SW480 (cell line): ENCODE results near the gene GTF2A1L.
"Not testable (repeated sequence)": the region's sequence is repeated elsewhere in the genome, so short reads cannot be mapped to it uniquely, and the experiment has no call there.

Experiments used
- DNase-seq: peaks from one replicate; pipeline ENCODE4 v3.0.0-alpha.2; 2016; ENCODE audit warnings: low spot score

GTF2A1L gene

DNA sequence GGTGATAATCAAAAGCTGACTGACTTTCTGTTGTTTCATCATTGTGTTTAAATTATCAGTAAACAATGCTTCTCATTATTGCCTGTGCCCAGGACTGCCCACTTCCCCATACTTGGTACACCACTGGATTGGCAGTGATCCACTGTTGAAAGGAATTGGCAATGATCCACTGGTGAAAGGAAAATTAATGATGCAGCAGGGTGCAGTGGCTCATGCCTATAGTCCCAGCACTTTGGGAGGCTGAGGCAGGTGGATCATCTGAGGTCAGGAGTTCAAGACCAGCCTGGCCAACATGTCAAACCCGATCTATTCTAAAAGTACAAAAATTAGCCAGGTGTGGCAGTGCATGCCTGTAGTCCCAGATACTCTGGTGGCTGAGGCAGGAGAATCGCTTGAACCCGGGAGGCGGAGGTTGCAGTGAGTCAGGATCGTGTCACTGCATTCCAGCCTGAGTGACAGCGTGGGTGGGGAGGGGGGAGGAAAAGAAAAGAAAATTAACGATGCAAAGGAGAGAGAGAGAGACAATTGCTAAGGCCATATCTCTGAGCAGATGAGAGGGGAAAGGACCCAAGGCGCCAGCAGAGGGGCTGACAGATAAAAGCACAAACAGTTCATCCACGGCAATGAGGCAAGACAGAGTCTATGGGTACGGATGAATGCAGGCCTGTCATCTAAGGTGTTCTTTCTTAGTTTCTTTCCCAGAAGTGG is 10.2 kb upstream of the GTF2A1L start:
- DNase-seq: peak; percentile 30

DNA sequence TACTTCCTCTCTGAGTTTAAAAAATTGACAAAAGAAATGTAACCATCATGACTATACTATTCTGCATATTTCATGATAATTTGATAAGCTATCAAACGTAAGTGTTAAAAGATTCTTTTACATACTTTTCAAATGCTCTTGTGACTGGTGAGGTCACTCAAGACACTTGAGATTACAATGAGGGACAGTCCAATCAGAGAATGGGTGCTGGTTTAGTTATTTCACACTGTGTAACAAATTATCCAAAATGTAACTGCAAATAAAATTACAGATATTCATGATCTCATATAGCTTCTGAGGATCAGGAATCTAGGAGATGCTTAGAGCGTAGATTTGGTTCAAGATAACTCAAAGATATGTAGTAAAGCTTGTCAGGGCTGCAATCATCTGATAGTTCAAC is 4.4 kb upstream of the GTF2A1L start:
- DNase-seq: no peak

DNA sequence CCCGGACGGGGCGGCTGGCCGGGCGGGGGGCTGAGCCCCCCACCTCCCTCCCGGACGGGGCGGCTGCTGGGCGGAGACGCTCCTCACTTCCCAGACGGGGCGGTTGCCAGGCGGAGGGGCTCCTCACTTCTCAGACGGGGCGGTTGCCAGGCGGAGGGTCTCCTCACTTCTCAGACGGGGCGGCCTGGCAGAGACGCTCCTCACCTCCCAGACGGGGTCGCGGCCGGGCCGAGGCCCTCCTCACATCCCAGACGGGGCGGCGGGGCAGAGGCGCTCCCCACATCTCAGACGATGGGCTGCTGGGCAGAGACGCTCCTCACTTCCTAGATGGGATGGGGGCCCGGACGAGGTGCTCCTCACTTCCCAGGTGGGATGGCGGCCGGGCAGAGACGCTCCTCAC is 3.1 kb upstream of the GTF2A1L start:
- not testable (repeated sequence) for DNase-seq

DNA sequence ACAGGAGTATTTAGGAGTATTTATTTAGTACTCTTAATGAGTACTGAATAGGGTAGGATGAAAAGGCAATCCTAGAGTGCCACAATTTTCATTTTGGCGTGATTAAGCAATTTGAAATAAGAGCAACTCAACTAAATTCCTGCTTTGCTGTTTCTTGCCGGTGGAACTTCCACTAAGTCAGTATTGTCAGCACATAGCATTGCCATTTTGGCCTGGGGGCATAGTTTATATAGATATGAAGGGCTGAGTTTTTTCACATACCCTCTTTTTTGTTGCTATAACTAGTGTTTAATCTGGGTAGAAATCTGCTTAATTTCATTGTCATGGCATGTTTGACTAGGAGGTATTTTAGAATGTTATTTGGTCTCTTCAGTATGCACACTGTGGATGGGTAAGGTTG is 1.9 kb downstream of the GTF2A1L start:
- no peak for DNase-seq

DNA sequence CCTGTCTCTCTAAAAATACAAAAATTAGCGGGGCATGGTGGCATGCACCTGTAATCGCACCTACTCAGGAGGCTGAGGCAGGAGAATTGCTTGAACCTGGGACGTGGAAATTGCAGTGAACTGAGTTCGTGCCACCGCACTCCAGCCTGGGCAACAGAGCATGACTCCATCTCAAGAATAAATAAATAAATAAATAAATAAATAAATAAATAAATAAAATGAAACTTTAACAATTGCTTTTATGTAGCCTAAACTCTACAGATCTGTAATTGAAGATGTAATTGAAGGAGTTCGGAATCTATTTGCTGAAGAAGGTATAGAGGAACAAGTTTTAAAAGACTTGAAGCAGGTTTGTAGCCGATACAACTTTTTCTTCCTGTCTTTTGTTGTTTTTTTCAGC is 2.9 kb downstream of the GTF2A1L start:
- no peak for DNase-seq

DNA sequence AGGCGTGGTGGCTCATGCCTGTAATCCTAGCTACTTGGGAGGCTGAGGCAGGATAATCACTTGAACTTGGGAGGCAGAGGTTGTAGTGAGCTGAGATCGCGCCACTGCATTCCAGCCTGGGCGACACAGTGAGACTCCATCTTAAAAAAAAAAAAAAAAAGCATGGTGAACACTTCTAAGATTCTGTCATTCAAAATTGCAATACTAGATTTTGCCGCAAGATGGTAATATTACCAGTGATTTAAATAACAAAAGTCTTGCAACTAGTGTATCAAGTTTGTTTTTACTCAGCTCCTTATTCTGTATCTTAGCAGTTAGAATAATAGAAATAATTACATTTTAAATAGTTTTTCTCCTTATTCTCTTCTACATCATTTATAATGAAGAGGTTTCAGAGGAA is 5.0 kb downstream of the GTF2A1L start:
- DNase-seq: peak; percentile 33

DNA sequence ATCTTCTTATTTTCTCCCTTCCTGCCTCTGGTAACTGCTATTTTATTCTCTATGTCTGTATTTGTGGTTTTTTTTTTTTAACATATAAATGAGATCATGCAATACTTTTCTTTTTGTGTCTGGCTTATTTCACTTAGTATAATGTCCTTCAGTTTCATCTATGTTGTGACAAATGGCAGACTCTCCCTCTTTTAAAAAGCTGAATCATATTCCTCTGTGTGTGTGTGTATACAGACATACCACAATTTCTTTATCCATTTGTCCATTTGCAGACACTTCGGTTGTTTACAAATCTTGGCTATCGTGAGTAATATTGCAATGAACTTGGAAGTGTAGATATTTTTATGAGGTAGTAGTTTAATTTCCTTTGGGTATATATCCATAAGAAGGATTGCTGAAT is 7.0 kb downstream of the GTF2A1L start:
- DNase-seq: no peak

DNA sequence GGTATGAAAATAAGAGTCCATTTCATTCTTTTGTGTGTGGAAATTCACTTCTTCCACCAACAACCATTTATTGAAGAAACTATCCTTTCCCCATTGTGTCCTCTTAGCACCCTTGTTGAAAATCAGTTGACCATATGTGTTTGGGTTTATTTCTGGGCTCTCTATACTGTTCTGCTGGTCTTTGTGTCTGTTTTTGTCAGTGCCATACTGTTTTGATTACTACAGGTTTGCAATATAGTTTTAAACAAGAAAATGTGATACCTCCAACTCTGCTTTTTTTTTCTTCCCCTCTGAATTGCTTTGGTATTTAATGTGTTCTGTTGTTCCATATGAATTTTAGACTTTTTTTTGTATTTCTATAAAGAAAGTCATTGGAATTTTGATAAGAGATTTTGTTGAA is 8.4 kb downstream of the GTF2A1L start:
- DNase-seq: no peak

DNA sequence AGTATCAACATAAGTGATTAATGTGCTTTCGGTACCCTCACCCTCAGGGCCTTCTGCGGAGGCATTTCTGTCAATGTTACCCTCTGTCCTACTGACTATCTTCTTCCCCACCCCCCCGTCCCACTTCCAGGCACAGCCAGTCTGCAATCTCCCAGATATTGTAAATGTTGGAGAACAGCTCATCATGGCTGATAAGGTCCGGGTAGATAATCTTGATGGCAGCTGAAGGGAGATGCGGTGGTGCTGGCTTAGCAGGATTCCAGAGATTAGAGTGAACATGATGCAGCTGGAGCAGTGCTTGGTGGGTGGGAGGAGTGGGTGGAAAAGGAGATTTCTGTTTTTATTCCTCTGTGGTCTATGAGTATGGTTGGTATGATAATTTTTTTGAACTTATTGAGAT is 15.5 kb downstream of the GTF2A1L start:
- no peak for DNase-seq

DNA sequence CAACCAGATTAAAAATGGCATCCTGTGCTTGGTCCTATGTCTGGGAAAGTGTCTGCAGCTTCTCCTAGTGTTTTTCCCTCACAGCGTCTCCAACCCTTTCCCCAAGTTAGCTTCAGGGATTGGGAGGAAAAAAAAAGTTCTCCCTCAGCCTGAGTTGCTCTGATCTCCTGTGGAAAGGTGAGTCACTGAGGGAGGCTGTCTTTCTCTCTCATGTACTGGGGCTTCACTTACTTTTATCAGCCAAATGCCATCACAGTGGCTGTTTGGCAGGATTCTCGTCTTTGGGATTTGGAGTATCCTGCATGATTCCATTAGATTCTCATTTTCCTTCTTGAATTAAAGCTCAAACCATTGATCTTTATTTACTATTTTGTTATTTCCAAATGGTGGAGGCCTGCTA is 18.1 kb downstream of the GTF2A1L start:
- no peak for DNase-seq

DNA sequence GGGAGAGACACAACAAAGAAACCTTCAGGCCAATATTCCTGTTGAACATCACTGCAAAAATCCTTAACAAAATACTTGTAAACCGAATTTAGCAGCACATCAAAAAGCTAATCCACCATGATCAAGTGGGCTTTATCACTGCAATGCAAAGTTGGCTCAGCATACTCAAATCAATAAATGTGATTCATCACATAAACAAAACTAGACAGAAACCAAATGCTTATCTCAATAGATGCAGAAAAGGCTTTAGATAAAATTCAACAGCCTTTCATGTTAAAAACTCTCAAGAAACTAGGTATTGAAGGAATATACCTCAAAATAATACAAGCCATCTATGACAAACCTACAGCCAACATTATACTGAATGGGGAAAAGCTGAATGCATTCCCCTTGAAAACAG is 20.6 kb downstream of the GTF2A1L start:
- DNase-seq: no peak

DNA sequence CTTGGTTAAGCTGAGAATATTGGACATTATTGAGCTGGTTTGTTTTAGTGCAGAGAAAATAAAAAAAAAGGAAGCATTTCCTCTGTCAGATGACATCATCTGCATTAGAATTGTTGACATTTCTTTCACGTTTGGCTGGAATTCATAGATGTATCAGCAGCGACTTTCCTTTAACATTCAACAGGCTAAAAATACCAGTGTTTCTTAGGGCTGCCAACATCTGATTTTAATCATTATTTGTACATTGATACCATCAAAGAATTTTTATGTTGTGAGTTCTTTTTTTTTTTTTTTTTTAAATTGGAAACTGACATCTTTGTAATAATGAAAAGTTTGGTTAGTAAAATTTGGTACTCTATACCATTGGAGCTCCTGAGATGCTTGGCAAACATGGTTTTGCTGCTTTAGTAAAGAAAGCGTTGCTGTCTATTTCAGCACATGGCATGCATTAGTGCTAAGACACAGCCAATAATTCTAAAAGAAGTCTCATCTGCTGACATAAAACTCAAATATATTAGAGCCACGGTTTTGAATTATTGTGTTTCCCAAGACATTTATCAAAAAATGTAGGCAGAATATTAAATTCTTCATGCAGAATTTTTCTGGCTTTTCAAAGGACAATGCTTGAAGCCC is 33.6 kb downstream of the GTF2A1L start:
- DNase-seq: no peak

DNA sequence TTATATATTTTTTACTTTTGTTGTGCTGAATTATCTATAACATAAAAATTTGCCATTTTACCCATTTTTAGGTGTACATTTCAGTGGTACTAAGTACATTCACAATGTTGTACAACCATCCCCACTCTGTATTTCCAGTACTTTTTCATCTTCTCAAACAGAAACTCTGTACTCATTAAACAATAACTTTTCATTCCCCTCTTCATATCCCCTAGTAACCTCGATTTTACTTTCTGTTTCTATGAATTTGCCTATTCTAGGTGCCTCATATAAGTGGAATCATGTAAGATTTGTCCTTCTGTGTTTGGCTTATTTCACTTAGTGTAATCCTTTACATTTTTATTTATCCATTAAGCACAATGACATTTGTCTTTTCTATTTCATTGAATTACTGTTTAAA is 51.3 kb downstream of the GTF2A1L start:
- DNase-seq: no peak

DNA sequence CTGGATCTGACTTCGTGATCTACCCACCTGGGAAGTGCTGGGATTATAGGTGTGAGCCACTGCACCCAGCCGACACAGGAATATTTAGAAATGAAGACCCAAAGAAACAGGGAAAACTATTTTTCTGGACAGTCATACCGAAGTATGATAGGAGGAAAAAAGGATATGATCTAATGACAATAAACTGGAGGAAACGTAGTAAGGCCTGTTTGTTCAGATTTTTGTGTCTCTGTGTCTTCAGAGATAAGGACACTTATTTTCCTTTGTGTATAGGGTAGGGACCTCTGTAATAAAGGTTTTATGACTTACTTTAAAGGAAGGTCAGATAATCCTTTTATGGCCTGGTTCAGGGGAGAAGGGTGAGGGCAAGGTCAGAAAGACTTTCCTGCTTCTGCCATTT is 55.9 kb downstream of the GTF2A1L start:
- DNase-seq: no peak

DNA sequence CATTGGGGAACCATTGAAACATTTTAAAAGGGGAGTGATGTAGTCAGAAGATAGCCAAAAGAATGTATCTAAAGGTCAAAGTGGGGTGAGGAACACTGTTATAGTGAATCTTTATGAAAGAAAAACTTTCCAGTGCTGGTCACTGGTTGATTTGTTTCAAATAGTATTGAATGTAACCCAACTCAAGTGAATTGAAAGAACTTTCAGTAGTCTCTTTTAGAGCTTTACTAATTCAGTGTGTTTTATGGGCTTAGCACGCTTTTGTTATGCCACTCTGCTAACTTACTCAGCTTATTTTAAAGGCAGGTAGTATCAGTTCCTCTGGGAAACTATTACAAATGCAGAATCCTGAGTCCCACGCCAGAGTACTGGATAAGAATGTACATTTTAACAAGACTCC is 57.3 kb downstream of the GTF2A1L start:
- DNase-seq: no peak

DNA sequence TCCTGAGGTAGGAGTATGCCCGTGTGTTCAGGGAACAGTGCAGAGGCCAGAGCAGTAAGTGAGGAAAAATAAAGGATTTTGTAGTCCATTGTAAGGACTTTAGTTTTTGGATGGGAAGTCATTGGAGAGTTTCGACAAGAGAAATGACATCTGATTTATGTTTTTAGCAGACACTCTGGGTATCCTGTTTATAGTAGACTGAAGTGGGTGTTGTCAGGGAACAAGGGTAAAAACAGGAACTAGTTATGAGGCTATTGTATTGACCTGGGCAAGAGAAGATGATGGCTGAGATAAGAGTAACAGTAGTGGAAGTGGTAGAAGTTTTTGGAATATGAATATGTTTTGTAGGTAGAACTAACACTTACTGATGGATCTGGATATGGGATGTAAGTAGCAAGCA is 59.8 kb downstream of the GTF2A1L start:
- no peak for DNase-seq

DNA sequence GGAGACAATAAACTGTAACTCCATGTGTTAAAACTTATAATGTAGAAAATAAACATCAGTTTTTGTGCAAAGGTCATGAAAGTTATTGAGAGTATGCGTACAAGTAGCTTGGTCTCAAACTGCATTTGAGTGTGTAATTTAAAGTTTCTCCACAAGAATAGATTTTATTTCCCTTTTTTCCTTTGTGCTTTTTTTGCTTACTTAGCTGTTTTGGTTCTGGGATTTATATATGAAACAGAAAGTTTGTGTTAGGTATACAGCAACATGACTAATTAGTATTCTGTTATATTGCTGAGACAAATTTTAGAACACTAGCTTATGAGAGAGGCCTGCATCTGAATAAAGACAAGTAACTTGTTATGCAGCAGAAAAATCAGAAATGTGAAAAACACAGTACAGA is 67.5 kb downstream of the GTF2A1L start:
- DNase-seq: no peak

DNA sequence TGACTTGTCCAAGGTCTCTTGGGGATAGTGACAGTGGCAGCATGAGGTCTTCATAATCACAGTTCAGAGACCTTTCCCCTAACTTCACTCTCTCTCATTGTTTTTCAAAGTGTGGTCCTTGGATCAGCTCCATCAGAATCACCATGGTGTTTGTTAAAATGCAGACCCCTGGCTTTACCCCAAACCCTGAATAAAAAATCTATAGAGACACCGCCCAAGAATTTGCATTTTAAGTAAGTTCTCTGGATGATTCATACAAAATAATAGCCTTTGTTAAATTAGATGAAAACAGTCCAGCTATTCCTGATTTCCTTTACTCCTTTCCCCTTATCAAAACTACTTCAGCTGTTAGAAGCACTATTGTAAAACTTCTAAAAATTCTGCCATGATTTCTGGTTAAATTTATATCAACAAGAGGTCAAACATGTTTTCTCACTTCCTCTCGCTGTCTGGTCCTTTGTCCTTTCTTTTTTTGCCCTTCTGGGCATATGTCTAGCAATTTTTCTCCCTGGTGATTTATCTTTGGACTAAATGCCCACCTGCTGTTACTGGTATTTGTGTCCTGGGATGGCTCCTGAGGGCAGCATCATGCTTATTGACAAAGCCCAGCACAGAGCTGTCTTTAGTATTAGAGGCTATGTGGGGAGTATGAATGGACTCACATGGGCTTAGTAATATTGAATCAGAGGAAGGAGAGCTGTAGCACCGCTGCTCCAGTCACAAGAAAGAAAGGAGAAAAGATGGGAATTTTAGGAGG is 74.5 kb downstream of the GTF2A1L start:
- no peak for DNase-seq

DNA sequence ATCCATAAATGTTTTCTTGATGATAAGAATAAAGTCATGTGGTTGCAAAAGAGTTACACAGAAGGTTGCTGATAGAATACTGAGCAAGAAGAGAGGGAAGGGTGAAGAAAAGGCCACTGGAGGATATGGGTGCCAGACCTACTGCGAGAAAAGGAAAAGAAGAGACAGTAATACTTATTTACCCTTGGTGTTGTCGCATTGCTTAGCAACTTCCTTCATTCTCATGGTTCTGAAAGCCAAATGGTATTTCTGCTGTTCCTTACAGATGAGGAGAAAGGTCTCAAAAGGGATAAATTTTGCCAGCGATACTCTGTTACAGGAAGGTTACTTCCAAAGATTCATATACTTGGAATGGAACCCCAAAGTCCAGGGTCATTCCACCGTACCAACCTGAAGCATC is 75.4 kb downstream of the GTF2A1L start:
- no peak for DNase-seq

DNA sequence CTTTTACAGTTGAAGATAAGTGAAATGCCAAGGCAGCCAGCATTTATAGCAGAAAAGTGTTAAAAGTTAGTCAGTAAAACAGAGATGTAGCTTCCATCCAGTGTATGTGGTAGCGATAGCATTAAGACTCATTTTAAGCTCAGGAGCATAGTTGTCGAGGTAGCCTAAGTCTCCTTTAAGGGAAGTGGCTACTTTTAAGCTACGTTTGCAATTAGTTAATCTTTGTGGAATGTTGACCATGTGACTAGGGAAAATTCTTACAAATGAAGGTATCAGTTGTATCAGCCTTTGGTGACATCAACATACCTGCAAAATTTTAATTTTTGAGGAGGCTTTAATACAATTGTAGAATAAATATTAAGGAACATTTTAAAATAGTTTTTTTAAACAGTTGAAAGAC is 76.0 kb downstream of the GTF2A1L start:
- no peak for DNase-seq

DNA sequence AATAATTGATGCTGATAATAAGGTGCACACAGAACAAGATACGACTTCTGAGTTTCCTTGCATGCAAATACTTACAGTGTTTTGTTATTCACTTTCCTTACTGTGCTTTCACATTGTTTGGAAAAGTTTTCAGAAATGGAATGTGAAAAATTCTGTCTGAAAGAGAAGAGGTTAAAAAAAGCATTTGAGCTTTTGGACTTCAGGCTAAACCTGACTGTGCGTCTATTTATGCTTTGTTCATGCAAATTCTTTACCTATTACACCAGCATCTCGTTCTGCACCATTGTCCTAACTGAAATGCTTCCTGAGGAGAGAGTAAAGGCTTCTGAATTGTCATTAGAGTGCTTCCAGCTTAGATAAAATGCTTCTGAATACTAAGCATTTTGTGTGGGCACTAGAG is 76.5 kb downstream of the GTF2A1L start:
- no peak for DNase-seq

DNA sequence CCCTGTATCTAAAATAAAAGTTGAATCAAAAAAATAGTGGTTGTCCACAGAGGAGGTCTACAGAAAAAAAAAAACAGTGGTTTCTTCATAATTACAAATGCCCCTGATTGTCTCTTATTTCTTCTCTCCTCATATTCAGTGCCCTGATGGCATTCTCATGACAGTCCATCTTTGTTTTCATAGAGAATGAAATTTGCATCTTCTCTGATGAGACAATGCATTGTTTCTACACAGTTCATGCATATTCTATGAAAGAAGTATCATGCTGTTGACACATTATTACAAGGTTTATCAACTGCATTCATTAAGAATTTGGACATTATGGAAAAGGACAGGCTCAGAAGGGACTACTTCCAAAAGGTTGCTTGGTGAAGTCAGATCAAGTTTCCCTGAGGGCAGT is 78.3 kb downstream of the GTF2A1L start:
- no peak for DNase-seq

DNA sequence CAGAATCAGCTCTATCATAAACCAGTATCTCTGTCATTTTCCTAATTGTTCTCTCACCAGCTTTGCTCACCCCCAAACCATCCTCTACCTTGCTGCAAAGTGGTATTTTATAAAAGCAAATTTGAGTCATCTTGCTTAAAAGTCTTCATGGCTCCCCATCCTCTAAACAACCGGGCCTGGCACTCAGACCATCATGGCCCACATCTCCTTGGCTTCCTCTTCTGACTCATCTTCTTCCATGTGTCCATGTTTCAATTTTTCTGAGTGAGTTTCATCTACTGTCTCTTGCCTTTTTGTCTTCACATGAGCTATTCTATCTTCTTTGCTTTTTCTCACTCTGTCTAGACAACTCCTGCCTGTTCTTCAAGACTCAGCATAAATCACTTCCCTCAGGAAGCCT is 79.2 kb downstream of the GTF2A1L start:
- no peak for DNase-seq
